Right lobe of liver (tissue), 4 donors: ENCODE data around the gene CAB39.

ENCODE experiments used
- CTCF ChIP-seq, 4 donors: fragments of 200-600 bp in 3 of 4; fragments of 450-650 bp in 1 of 4; IDR thresholded peaks; one replicate each; pipeline versions ENCODE4 v1.5.1 to v1.8.0; 2016 to 2022; ENCODE audit warnings: antibody characterized with exemption in 4 of 4, mild to moderate bottlenecking in 2 of 4
- POLR2A ChIP-seq: fragments of 450-650 bp; IDR thresholded peaks from one replicate; pipeline ENCODE4 v1.6.1; 2017; ENCODE audit warnings: antibody characterized with exemption, mild to moderate bottlenecking
- donor health status: DM: no; HTN: no; CAD: no.
- donor health status: DM: no; HTN: no; CAD: no.
- donor health status: DM: no; HTN: yes; CAD: no.

GRCh38 chr2:230695551-230695950 lies 17.1 kb upstream of the CAB39 start:
- no peak for TF ChIP-seq CTCF (IDR thresholded peaks at IDR 0.05)
- TF ChIP-seq POLR2A = no peak
